ENCODE measurements around the gene POSTN. TPM values are rescaled to one million over a fixed set of nuclear protein-coding genes. Genes with fewer than 3 reads are reported as not detected.

Gene POSTN
- total RNA-seq, 4 donors from 2014 or later, result 67.9 to 778 (median 76.4) TPM

DNA sequence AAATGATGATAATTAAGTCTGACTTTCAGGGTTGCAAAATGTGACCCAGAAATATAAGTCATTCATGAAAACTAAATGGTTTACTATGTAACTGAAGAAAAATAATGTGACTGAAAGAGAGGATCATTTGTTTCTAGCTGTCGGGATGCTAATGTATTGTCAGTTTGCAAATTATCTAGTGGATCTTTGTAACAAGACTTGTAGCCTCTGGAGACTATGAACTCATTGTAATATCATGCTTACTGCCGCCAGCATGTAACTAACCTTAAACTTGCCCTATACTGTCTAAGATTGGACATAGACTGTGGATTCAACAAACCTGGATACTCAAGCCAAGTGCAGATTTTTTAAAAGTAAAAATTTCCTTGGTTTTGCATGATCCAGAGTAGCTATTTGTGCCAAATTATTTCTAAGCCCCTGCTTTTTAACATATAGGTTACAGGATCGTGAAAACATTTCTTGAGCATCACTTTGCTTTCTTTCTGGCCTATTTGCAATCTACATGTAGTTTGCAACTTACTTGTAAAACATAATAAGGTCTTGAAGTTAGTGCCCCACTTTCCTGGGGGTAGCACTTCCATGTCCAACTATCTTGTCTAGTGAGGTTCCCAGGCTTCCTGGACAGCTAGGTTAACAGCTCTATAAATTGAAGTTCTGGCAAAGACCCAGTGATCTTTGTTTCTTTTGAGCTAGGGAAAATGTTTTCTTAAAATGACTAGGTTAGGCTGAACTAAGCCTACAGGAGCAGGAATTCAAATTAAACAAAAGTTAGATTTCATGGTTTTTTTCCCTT is 3.3 kb upstream of the POSTN start:
- no peaks in the 10 kb centered on the region for H3K36me3 ChIP-seq
- no peaks in the 10 kb centered on the region for H3K4me1 ChIP-seq
- intact Hi-C loops (cut with DNase I; ENCODE audit: low total_unique reads), result loop anchor here (5.0 kb wide), 1 partner anchor 490 kb away; no protein-coding TSS in a partner anchor
- no peaks in the 10 kb centered on the region for H3K27me3 ChIP-seq
- H3K9me3 ChIP-seq, result no peaks in the 10 kb centered on the region
- no peak overlapping the region for H3K27ac ChIP-seq
- no peak for DNase-seq
- no peak overlapping the region for H3K4me3 ChIP-seq
- TF ChIP-seq, protein P1, sequence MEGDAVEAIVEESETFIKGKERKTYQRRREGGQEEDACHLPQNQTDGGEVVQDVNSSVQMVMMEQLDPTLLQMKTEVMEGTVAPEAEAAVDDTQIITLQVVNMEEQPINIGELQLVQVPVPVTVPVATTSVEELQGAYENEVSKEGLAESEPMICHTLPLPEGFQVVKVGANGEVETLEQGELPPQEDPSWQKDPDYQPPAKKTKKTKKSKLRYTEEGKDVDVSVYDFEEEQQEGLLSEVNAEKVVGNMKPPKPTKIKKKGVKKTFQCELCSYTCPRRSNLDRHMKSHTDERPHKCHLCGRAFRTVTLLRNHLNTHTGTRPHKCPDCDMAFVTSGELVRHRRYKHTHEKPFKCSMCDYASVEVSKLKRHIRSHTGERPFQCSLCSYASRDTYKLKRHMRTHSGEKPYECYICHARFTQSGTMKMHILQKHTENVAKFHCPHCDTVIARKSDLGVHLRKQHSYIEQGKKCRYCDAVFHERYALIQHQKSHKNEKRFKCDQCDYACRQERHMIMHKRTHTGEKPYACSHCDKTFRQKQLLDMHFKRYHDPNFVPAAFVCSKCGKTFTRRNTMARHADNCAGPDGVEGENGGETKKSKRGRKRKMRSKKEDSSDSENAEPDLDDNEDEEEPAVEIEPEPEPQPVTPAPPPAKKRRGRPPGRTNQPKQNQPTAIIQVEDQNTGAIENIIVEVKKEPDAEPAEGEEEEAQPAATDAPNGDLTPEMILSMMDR (IDR thresholded peaks at IDR 0.05), result no peak
- no peak for TF ChIP-seq POLR2A (IDR thresholded peaks at IDR 0.05)

DNA sequence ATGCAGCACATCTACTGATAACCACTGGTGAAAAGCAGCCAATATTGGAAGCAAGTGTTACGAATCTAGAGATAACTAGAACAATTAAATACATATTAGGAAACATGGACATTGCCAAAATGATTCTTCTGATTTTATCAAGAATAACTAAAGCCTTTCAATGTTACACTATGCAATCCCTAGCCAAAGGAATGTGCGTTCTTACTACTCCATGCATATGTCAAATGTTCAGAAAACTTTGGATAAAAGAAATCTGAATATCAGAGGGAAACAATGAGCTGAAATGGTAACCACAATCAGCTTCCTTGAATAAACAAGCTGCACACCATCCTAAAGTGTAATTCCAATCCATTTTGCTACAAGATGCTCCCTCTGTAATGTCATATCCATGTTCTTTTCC is 951 bp upstream of the POSTN start:
- Histone ChIP-seq H3K9me3 (no peaks in the 10 kb centered on the region), H3K27ac (peak overlapping the region in 1 of 2 donors; percentile 1)
- no peak for DNase-seq

DNA sequence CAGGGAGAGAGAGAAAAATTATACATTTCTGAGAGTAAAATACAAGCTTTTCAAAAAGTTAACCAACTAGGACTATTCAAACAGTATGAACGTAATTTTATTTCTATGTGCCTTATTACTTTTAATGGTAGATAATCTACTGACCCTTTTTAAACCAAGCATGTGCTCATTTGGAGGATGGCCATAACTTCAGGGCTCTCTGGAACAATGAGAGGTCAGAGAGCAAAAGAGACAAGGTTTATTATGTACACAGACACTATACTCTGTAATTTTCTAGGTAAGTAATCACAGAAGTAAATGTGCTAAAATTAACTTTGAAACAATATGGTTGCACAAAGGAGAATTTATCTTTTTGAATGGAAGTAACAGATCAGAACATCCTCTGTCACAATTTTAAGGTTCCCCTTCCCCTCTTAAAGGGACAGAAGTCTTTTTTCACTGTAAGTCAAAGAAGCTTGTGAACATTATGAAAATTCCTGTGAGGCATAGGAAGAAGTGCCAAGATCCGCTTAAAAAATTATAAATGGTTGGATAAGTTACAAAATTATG is 1.0 kb downstream of the POSTN start:
- Histone ChIP-seq H3K27me3 (no peaks in the 10 kb centered on the region), H3K9me3 (no peaks in the 10 kb centered on the region), H3K27ac (peak overlapping the region; percentile 8 to 31), H3K36me3 (no peaks in the 10 kb centered on the region), H3K4me3 (peak overlapping the region in 1 of 2 donors; percentile 11), H3K4me1 (no peaks in the 10 kb centered on the region)
- DNase-seq, result no peak
- no peak for TF ChIP-seq POLR2A (IDR thresholded peaks at IDR 0.05)
- TF ChIP-seq, protein P1 (IDR thresholded peaks at IDR 0.05), result no peak
- intact Hi-C loops (cut with DNase I; ENCODE audit: low total_unique reads), result no loop called here

More for the DNA sequence above, 951 bp upstream of the POSTN start:
- TF ChIP-seq, protein P1 (IDR thresholded peaks at IDR 0.05), result no peak
- no peak for TF ChIP-seq POLR2A (IDR thresholded peaks at IDR 0.05)
- no peaks in the 10 kb centered on the region for H3K27me3 ChIP-seq
- intact Hi-C loops (cut with DNase I; ENCODE audit: low total_unique reads), result no loop called here
- no peaks in the 10 kb centered on the region for H3K4me1 ChIP-seq
- no peaks in the 10 kb centered on the region for H3K36me3 ChIP-seq
- H3K4me3 ChIP-seq, result no peak overlapping the region

DNA sequence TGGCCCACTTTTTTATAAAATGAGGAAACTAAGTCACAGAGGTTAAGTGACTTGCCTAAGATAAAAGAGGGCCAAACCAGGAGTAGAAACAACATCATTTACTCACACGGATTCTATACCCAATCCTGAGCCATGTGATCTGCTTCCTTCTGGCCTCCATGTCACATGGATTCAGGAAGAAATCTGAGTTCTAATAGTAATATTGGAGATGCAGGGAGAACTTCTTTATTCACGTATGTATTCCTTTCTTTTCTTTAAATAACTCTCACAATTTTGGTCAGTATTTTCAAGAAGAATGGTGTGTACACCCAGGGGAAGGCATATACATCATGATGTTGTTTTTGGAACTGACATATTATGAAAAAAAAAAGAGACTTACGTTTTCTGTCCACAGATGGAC is 1.8 kb downstream of the POSTN start:
- H3K27me3 ChIP-seq, result no peaks in the 10 kb centered on the region
- intact Hi-C loops (cut with DNase I; ENCODE audit: low total_unique reads), result no loop called here

More for the DNA sequence above, 1.8 kb downstream of the POSTN start:
- Histone ChIP-seq H3K27ac (peak overlapping the region; percentile 8 to 31), H3K4me3 (no peak overlapping the region), H3K36me3 (no peaks in the 10 kb centered on the region), H3K9me3 (no peaks in the 10 kb centered on the region), H3K4me1 (no peaks in the 10 kb centered on the region)
- TF ChIP-seq, protein P1 (IDR thresholded peaks at IDR 0.05), result no peak
- TF ChIP-seq POLR2A (IDR thresholded peaks at IDR 0.05), result no peak
- no peak for DNase-seq
